ENCODE measurements around the gene PLCXD3.
A peak's percentile ranks its signal among the peaks of the same experiment; 100 is the strongest.
"Not testable (repeated sequence)": the region's sequence is repeated elsewhere in the genome, so short reads cannot be mapped to it uniquely, and the experiment has no call there.

Gene PLCXD3, protein sequence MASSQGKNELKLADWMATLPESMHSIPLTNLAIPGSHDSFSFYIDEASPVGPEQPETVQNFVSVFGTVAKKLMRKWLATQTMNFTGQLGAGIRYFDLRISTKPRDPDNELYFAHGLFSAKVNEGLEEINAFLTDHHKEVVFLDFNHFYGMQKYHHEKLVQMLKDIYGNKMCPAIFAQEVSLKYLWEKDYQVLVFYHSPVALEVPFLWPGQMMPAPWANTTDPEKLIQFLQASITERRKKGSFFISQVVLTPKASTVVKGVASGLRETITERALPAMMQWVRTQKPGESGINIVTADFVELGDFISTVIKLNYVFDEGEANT

DNA sequence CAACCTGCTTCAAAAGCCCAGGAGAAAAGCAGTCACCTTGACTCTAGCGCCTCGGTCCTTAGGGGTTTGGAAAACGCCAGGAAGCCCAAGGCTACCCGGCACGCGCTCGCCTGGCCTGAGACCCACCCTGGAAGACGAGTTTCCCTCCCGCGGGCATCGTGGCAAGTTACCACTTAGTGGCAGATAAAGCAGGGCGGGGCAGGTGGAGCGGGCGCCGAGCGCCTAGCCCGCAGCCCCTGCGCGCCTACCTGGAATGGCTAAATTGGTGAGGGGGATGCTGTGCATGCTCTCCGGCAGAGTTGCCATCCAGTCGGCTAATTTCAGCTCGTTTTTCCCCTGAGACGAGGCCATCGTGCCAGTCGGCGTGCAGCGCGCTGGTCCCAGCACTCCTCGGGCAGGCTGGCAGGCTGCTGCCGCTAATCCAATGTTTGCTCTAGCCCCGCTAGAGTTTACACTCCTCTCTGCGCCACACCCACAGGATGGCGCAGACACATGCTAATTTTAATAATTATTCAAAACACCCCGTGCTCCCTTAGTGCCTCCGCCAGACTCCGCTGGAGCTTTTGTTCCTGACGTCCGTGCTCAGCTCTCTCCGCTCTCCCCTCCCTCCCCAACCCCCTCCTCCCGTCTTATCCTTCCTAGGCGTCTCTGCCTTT is at the start of gene PLCXD3:
Gene PLCXD3 (minus strand): TSS at position 426 of the 656 bp plus-strand sequence. CDS start 75 bp downstream, at position 351.
- no peak for DNase-seq

DNA sequence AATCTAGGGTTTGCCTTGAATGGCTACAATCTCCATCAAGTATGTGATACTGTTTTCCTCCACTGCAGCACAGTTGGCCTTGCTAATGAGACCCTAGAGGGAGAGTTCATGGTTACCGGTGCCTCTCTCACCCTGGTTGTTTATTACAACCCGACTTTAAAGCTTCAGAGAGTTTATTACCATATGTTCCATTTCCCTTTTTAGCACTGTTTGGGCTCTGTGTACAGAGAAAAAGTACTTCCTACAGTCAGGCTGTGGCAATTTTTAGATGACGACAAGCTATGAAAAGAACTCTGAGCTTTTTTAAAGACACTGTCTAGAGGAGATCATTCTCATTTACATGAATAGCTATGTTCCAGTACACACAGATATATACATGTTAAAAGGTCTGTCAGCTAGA is 48.8 kb upstream of the PLCXD3 start:
- no peak for DNase-seq

DNA sequence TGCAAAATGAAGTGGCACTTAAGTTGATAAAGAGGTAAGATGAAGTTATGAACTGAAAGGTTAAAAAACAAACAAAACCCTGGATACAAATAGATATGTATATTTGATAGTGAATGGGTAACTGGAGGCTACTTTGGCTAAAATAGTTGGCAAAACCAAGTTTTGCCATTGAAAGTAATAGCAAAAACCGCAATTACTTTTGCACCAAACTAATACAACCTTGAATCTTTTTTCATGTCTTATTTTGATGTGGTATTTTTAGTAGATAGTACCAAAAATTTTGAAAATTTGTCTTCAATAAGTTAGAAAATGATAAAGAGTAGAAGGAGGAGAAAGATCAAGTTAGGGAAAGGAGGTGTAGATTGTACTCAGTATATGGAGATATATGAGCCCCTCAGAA is 47.9 kb upstream of the PLCXD3 start:
- DNase-seq = no peak

DNA sequence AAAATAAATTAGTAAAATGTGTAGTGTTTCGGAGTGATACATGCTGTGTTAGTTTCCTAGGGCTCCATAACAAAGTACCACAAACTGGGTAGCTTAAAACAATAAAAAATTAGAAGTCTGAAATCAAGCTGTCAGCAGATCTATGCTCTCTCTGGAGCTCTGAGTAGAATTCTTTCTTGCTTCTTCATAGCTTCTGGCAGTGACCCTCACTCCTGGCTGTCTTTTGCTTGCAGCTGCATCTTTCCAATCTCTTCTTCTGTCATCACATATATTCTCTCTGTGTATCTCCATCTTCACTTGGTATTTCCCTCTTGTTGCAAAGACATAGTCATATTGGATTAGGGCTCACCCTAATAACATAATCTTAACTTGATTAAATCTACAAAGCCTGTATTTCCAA is 37.6 kb upstream of the PLCXD3 start:
- DNase-seq = no peak

DNA sequence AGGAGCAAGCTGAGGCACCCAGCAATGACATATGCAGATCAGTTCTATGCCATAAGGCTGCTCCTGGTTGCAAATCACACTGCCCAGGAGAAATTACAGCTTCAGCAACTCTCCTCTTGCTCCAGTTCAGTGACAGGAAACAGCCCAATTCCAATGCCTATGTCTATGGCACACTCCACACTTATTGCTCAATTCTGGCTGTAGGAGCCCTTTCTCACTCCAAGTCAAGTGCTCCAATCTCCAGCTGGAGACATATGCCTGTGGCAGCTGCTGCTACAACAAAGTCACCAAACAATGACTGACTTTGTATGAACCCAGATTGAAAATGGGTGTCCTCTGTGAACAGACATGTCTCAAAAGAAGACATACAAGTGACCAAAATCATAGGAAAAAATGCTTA is 31.8 kb upstream of the PLCXD3 start:
- no peak for DNase-seq

DNA sequence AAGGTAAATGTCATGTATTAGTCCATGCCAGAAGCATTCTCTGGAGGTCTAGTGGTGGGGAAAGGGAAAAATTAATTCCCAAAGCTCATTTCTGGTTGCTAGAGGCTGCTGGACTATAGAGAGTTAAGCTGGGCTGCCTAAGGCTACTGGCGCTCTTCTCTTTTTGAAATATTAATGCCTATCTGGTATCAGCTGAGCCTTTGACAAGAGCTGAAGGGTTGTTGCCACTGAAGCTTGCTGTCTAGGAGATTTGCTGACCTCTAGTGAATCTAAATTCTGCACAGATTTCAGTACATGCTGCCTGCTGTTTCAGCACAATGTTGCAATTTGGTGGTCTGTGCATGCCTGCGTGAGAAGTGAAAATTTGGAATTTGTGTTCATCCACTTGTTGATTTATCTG is 29.1 kb upstream of the PLCXD3 start:
- DNase-seq = no peak

DNA sequence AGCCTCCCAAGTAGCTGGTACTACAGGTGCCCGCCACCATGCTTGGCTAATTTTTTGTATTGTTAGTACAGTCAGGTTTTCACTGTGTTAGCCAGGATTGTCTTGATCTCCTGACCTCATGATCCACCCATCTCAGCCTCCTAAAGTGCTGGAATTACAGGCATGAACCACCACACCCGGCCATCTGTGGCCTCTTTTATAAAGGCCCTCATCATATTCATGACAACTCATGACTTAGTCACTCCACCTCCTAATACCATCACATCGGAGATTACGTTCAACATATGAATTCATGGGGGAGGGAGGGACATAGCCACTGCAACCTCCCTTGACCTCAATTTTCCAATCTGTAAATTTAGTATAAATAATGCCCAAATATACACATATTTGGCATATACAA is 27.2 kb upstream of the PLCXD3 start:
- DNase-seq = no peak

DNA sequence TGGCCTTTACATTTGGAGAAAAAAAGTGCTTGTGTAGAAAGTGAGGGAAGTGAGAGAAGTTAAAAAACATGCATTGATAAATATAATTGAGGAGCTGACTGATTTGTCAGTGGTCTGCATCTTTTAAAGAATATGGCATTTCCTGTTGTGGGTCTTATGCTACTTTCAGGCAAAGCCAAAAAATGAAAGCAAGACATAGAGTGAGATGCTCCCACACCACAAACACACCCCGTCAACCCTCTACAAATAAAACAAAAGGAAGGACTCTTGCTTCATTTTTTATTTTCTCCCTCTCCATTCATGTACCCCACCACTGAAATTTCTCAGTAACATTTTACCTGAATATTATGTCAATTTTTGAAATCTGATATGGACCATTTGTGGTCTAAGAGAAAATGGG is 22.1 kb upstream of the PLCXD3 start:
- DNase-seq = no peak

DNA sequence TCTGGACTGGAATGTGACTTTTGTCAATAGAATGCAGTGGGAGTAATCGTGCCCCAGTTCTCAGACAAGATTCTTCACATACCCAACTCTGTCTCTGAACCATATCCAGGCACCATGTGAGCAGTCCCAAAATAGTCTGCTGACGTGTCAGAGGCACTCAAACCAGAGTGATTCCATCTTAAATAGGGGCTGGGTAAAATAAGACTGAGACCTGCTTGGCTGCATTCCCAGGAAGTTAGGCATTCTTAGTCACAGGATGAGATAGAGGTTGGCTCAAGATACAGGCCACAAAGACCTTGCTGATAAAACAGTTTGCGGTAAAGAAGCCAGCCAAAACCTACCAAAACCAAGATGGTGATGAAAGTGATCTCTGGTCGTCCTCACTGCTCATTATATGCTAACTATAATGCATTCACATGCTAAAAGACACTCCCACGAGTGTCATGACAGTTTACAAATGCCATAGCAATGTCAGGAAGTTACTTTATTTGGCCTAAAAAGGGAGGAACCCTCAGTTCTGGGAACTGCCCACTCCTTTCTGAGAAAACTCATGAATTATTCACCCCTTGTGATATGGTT is 16.9 kb upstream of the PLCXD3 start:
- peak; percentile 96 for DNase-seq

DNA sequence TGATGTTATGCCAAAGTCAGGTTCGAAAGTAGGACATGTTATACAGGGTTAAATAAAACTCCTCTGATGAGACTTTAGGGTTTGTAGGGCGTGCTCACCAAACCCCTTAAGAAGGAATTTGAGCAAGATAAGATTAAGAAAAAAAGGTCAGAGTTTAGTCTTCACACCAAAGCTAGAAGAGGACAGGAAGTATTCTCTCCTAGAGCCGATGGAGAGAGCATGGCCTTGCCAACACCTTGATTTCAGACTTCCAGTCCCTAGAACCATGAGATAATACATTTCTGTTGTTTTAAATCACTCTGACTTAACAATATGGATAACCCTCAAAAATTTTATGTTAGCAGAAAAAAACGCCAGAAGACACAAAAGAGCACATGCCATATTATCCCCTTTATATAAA is 16.3 kb upstream of the PLCXD3 start:
- DNase-seq = no peak

DNA sequence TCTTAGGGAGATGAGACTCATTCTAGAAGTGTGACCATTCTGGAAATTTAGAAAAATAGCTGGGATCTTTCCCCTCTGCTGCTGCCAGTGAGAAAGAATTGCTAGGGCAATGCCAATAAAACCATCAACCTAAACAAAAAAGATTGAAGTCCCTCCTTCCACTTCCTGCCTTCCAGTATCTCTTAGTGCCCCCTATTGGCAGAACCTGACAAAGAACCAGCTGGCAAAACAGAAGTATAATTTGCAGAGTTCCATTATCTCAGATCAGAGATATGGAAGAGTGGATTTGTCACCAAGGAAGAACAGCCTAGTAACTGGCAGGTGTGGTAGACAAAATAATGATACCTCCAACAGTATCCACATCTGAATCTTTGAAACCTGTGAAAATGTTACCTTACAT is 13.8 kb upstream of the PLCXD3 start:
- DNase-seq = no peak

DNA sequence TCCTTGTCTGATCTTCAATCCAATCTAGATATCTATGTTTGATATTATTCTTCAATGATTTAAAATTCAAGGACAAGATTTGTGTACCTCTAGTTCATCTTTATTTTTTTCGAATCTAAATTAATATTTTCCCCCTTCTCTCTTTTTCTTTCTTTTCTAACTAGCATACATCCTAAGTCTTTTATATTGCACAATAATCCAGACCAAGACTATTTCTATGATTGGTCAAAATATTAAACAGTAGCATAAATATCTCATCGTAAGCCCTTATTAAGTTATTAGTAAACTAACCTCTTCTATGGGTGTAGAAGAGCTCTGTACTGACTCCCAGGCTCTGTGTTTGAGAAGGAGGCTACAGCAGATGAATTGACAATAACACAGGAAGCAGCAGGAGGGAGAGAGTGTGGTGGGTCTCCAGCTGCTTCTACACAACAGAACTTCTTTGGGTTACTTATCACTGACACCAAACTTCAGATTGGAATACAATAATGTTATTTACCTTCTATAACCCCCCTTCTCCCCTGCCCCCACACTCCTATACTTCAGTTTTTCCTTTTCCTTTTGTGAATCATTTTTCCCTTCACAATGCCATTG is 11.9 kb upstream of the PLCXD3 start:
- no peak for DNase-seq

DNA sequence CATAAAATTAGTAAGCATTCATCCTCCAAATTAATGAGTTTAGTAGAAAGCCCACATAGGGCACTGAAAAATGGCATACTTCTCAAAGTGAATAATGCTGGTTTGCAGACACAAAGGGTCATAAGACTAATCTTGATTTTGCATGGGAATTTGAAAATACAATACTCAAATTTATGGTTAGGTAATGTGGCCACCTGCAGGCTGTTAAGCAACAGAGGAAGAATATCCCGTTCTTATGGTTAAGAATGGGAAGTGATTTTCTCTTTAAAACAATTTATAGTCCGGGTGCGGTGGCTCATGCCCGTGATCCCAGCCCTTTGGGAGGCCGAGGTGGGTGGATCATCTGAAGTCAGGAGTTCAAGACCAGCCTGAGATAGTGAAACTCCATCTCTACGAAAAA is 9.4 kb upstream of the PLCXD3 start:
- no peak for DNase-seq

DNA sequence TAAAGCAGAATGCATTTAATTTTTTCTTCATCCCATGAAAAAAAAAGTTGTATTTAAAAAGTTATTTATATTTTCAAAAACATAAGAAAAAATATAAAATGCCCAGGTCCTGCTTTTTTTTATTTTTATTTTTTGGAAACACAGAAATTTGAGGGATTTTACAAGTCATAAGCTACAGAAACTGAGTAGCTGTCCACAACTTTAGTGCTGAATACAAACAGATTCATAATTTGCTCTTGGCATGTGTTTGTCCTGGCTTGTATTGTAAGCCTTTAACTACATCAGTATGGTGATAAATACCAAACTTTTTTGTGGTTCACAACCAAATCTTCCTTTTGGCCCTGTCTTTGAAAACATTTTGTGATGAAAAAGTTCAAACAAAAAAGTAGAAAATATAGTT is 7.5 kb upstream of the PLCXD3 start:
- DNase-seq = no peak

DNA sequence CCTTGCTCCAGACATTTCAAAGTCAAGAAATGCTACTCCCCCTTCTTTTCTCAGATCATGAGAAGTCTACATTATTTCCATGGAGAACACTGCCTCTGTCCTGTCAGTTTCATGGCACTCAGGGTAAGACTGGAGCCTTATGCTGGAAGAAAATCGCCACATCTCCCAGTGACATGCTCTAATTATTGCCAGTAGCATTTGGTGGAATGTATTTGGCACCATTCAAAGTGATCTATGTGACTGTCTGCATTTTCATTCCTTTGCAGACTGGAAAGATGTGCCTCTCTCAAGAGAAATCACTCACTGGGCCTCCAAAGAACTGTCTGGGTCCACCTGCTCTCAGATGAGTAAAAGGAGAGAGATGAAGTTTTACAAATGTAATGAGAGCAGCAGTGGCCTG is 840 bp upstream of the PLCXD3 start:
- no peak for DNase-seq

DNA sequence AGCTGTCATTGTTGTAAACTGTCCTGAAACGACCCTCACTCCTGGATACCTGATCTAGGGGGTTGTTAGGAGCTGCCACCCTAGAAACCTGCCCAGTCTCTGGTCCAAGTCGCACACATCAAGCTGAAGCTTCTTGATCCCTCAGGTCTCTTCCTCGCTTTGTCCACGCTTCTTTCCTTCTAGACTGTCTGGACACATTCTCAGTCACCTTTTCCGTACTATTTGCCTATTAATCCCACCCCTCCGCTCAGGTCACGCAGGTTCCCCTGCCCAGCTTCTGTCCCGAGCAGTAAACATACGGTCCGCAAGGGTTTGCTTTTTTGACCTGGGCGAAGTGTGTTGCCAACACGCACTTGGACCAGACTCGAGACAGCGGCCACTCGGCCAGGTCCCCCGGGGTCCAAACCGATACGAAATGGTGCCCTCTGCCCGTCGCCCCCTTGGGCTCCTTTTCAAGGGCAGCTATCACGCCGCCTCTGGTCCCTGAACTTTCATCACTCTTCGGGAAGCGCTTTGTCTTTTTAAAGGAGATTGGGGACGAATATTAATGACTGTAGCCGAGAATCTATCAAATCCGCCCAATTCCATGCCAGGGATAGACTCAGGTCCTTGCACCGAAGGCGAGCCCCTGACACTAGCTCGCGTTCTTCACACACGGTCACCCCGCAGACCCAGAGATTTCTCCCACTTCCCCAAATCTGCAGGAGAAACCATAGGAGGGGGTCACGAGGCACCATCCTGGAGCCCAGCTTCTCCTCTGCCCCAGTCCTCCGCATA is 814 bp downstream of the PLCXD3 start:
- DNase-seq = no peak

DNA sequence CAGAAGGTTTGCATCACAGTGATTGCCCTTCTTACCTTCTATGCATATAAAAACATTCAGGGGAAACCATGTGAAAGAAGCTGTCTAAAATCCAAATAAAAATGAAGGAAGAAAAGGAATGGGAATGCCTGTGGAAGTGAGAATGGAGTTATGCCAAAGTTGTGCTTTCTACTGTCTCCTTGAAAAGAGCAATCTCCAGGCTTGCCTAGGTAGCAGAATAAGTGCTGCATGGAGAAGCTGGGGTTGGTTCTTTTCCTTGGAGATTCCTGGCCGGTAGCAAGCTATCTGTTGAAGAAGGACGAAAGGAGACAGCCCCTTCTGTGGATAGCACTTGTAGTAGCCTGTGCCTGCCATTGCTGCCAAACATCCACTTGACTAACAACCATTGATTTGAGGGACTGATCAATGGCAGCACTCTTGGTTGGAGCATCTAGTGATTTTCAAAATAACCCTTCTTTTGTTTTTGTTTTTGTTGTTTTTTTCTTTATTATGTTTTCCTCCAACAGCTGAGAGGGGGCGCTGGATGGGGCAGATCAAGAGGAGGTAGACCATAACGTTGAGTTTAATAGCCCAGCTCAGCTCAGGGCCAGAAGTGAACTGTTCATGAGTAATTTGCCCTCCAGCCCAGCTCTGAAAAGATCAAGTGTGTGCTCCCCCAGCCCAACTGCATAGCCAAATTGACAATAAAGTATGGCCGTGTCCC is 1.6 kb downstream of the PLCXD3 start:
- DNase-seq = no peak

DNA sequence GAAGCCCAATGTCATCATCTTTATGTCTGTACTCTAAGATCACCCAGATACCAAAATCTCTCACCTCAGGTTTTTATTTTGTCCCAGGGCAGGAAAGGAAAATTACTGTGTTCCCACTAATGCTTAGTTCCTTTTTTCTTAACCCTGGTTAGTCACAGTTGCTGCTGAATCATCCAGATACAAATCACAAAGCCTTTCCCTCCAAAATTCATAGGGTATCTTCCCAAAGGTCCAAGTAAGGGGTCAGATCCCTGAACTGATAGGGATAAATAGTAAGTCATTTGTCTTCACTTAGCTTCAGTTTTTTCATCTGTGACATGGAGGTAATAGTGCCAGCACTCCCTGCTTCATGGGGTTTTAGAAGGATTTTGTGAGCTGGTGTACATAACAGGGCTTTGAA is 2.2 kb downstream of the PLCXD3 start:
- peak; percentile 15 for DNase-seq

DNA sequence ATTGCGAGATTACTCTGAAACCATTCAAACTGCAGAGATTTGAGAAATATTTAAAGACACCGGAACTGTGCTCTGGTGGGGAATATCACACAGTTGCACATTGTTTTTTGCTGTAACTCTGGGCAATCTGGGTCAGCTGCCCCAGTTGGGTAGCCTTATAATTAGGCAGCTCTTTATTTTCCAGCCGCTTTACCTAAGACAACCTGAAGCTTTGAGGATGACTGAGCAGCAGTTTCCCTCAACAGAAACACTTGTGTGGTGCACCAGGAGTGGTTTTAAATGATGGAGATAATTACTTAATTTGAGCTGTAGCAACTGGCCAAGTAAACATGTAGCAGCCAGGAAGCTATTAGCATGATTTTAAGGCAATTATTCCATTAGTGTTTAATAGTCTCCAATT is 2.9 kb downstream of the PLCXD3 start:
- DNase-seq = no peak

DNA sequence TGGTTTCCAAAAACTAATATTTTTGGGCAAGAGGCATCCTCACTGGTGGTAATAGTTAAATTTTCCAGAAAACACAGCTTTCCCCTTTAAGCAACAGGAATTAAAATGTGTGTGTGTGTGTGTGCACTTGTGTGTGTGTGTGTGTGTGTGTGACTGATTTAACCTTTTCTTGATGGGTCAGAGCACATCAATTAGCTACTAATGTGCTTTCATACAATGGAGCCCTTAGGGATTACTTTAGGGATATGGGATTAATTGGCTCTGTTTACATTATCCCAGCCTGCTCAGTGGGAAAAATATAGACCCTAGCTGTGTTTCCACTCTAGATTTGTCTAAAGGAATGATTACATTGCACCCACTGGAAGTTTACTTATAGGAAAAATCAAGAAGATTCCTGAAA is 6.5 kb downstream of the PLCXD3 start:
- DNase-seq = no peak

DNA sequence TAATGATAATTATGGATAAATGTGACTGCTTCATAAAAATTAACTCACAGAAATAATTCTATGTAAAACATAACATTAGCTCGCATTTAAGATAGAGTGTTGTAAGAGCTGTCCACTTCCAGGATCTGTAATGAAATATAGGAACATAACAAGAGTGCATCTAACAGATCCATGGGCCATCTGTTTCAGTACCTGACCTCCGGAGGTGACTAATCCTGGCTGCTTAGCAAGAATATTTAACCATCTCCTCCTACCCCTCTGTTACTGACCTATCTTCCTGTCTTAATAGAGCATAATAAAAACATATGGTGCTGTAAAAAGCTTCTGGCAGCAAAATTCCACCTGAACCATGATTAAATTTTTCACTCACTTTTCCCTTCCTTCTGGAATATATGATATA is 7.1 kb downstream of the PLCXD3 start:
- DNase-seq = no peak

DNA sequence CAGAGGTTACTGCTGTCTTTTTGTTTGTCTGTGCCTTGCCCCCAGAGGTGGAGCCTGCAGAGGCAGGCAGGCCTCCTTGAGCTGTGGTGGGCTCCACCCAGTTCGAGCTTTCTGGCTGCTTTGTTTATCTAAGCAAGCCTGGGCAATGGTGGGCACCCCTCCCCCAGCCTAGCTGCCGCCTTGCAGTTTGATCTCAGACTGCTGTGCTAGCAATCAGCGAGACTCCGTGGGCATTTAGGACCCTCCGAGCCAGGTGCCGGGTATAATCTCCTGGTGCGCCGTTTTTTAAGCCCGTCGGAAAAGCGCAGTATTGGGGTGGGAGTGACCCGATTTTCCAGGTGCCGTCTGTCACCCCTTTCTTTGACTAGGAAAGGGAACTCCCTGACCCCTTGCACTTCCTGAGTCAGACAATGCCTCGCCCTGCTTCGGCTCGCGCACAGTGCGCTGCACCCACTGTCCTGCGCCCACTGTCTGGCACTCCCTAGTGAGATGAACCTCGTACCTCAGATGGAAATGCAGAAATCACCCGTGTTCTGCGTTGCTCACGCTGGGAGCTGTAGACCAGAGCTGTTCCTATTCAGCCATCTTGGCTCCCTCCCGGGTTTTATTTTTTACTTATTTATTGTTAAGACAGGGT is 16.8 kb downstream of the PLCXD3 start:
- not testable (repeated sequence) for DNase-seq
